Stomach (tissue), 4 donors: Measurements from ENCODE around the gene C3orf22.

Experiments
- EP300 ChIP-seq: sonication (generic); formaldehyde crosslinking; IDR thresholded peaks from one replicate; pipeline ENCODE4 v1.6.1; 2017; ENCODE audit warnings: antibody characterized with exemption
- POLR2A ChIP-seq, 4 donors: fragments of 450-650 bp; IDR thresholded peaks; one replicate each; pipeline ENCODE4 v1.6.1; 2016; ENCODE audit warnings: antibody characterized with exemption in 4 of 4, control low read depth in 2 of 4, mild to moderate bottlenecking in 1 of 4, moderate library complexity in 1 of 4
- POLR2AphosphoS5 ChIP-seq, 3 donors: sonication (generic); formaldehyde crosslinking; IDR thresholded peaks; one replicate each; pipeline ENCODE4 v1.6.1; 2016; ENCODE audit warnings: antibody characterized with exemption in 3 of 3
- TF ChIP-seq, protein P1 (sequence below), 7 experiments: fragments of 450-650 bp in 4 of 7; fragments of 200-600 bp in 3 of 7; sonication (generic) in 3 of 7; IDR thresholded peaks; one replicate each; pipeline ENCODE4 v1.5.1; 2016 to 2019; ENCODE audit warnings: antibody characterized with exemption in 7 of 7, control low read depth in 2 of 7, mild to moderate bottlenecking in 1 of 7

DNA sequence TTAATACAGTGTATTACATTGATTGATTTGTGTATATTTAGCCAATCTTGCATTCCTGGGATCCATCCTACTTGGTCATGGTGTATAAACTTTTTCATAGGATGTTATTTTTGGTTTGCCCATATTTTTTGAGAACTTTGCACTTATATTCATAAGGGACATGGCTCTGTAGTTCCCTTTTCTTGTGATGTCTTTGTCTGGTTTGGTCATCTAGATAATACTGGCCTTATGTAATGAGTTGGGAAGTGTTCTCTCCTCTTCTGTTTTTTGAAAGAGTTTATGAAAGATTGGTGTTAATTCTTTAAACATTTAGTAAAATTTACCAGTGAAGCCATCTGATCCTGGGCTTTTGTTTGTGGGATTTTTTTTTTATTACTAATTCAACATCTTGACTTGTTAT is 25.2 kb downstream of the C3orf22 start:
- TF ChIP-seq, protein P1, sequence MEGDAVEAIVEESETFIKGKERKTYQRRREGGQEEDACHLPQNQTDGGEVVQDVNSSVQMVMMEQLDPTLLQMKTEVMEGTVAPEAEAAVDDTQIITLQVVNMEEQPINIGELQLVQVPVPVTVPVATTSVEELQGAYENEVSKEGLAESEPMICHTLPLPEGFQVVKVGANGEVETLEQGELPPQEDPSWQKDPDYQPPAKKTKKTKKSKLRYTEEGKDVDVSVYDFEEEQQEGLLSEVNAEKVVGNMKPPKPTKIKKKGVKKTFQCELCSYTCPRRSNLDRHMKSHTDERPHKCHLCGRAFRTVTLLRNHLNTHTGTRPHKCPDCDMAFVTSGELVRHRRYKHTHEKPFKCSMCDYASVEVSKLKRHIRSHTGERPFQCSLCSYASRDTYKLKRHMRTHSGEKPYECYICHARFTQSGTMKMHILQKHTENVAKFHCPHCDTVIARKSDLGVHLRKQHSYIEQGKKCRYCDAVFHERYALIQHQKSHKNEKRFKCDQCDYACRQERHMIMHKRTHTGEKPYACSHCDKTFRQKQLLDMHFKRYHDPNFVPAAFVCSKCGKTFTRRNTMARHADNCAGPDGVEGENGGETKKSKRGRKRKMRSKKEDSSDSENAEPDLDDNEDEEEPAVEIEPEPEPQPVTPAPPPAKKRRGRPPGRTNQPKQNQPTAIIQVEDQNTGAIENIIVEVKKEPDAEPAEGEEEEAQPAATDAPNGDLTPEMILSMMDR (IDR thresholded peaks at IDR 0.05) = no peak
- TF ChIP-seq POLR2A (IDR thresholded peaks at IDR 0.05) (no peak), EP300 (no peak), POLR2AphosphoS5 (IDR thresholded peaks at IDR 0.05) (no peak)
